HepG2 (cell line): ENCODE data around the gene HIGD1A. TPM values are rescaled to one million over a fixed set of nuclear protein-coding genes. Genes with fewer than 3 reads are reported as not detected.

ENCODE experiments used
- DNMT3B ChIP-seq: conservative IDR thresholded peaks from 2 replicates; pipeline ENCODE4 v1.6.1; 2016; ENCODE audit warnings: missing biosample characterization, control low read depth
- HIC2 ChIP-seq: sonication (generic); formaldehyde crosslinking; IDR thresholded peaks from 2 replicates; pipeline ENCODE4 v1.9.0; 2022; ENCODE audit warnings: low read depth, missing genetic modification reagents
- JUND ChIP-seq: sonication (generic); formaldehyde crosslinking; IDR thresholded peaks from 2 replicates; pipeline ENCODE4 v1.8.0; 2022; ENCODE audit warnings: mild to moderate bottlenecking, missing genetic modification reagents
- KLF15 ChIP-seq: sonication (generic); formaldehyde crosslinking; IDR thresholded peaks from 2 replicates; pipeline ENCODE4 v1.8.1; 2023; ENCODE audit warnings: borderline replicate concordance, mild to moderate bottlenecking, inconsistent platforms, missing genetic modification reagents, mixed read lengths
- NFRKB ChIP-seq: fragments of 450-650 bp; IDR thresholded peaks from 2 replicates; pipeline ENCODE4 v1.6.1; 2017
- NKX3-1 ChIP-seq: sonication (generic); formaldehyde crosslinking; IDR thresholded peaks from 2 replicates; pipeline ENCODE4 v1.5.0; 2020; ENCODE audit warnings: missing genetic modification reagents
- NR2F2 ChIP-seq: IDR thresholded peaks from 2 replicates; pipeline ENCODE4 v1.6.1; 2012; ENCODE audit warnings: low read depth, inconsistent platforms, borderline replicate concordance
- PHF8 ChIP-seq: sonication (generic); formaldehyde crosslinking; IDR thresholded peaks from 2 replicates; pipeline ENCODE4 v1.5.0; 2020; ENCODE audit warnings: missing genetic modification reagents
- SNAPC5 ChIP-seq: sonication (generic); formaldehyde crosslinking; IDR thresholded peaks from 2 replicates; pipeline ENCODE4 v1.8.1; 2023; ENCODE audit warnings: mild to moderate bottlenecking, missing genetic modification reagents, borderline replicate concordance
- SRSF4 ChIP-seq: fragments of 200-400 bp; formaldehyde crosslinking; IDR thresholded peaks from one replicate; pipeline ENCODE4 v1.6.1; 2018; ENCODE audit warnings: mild to moderate bottlenecking, low read depth, low read length, moderate library complexity; ENCODE audit not compliant: poor library complexity, severe bottlenecking
- THAP11 ChIP-seq: IDR thresholded peaks from 2 replicates; pipeline ENCODE4 v1.6.1; 2016; ENCODE audit warnings: missing biosample characterization, missing genetic modification reagents
- TSC22D2 ChIP-seq: sonication (generic); formaldehyde crosslinking; IDR thresholded peaks from 2 replicates; pipeline ENCODE4 v1.5.1; 2020; ENCODE audit warnings: missing genetic modification reagents, mild to moderate bottlenecking, borderline replicate concordance
- USF2 ChIP-seq, 2 experiments: sonication (generic) in 1 of 2; formaldehyde crosslinking in 1 of 2; IDR thresholded peaks; 2 replicates each; pipeline versions ENCODE4 v1.5.1 to v1.6.1; 2011 to 2020; ENCODE audit warnings: borderline replicate concordance in 1 of 2, low read depth in 1 of 2, low read length in 1 of 2, mild to moderate bottlenecking in 1 of 2, missing genetic modification reagents in 1 of 2, moderate library complexity in 1 of 2
- ZMYM4 ChIP-seq: sonication (generic); formaldehyde crosslinking; IDR thresholded peaks from 2 replicates; pipeline ENCODE4 v1.8.1; 2023; ENCODE audit warnings: mild to moderate bottlenecking, missing genetic modification reagents
- ZNF318 ChIP-seq: sonication (generic); formaldehyde crosslinking; IDR thresholded peaks from 2 replicates; pipeline ENCODE4 v1.4.0; 2020; ENCODE audit warnings: mild to moderate bottlenecking, missing genetic modification reagents
- ZNF550 ChIP-seq: sonication (generic); formaldehyde crosslinking; IDR thresholded peaks from 2 replicates; pipeline ENCODE4 v1.4.0; 2020; ENCODE audit warnings: mild to moderate bottlenecking, missing genetic modification reagents, borderline replicate concordance
- ZNF614 ChIP-seq: IDR thresholded peaks from 2 replicates; pipeline ENCODE4 v1.6.1; 2018; ENCODE audit warnings: missing biosample characterization, missing genetic modification reagents, inconsistent platforms, borderline replicate concordance
- polyA plus RNA-seq, 8 experiments: library from polyadenylated mRNA; depleted of rRNA in 3 of 8; stranded (reverse) in 7 of 8; unstranded in 1 of 8; fragments of >200 nt; fragmentation: Illumina TruSeq in 4 of 8; extraction: Trizol in 4 of 8; gene quantifications; 2 replicates each; pipeline versions ENCODE4 v1.2.1 to v1.2.3, GENCODE V29; 2011 to 2016; ENCODE audit warnings: low read depth in 4 of 8, missing spikeins in 1 of 8, mixed read lengths in 1 of 8; ENCODE audit not compliant: insufficient read depth in 1 of 8
- total RNA-seq, 5 experiments: library from RNA; depleted of rRNA; stranded (reverse); fragments of >200 nt; fragmentation: Illumina TruSeq; extraction: Trizol; gene quantifications; 2 replicates each; pipeline ENCODE4 v1.2.3, GENCODE V29; 2016; ENCODE audit warnings: low read depth in 1 of 5

Gene HIGD1A
- total and polyA plus RNA-seq, 2 of the 13 experiments (the other 11 are each of a cell fraction or from before 2014, with no cell fraction given): 222 to 253 TPM

GRCh38 chr3:42829083-42829627 is 24.9 kb upstream of the HIGD1A start (continued):
- TF ChIP-seq KLF15 (CRISPR knock-in tag): no peak
- no peak for TF ChIP-seq PHF8
- TF ChIP-seq NR2F2: peak; percentile 73
- TF ChIP-seq NFRKB: no peak
- TF ChIP-seq ZNF614: peak; percentile 41; the same call in 1 of the 2 replicates
- peak; percentile 92 for TF ChIP-seq HIC2
- no peak for TF ChIP-seq TSC22D2
- TF ChIP-seq SNAPC5 (CRISPR knock-in tag): no peak
- TF ChIP-seq ZNF550 (CRISPR knock-in tag): no peak
- TF ChIP-seq NKX3-1 (CRISPR knock-in tag): no peak
- TF ChIP-seq JUND: peak; percentile 88
- TF ChIP-seq DNMT3B (CRISPR knock-in tag): 0 out of 2 replicates have a peak, but pooled peaks have one; percentile 69
- no peak for TF ChIP-seq ZNF318
- TF ChIP-seq THAP11 (CRISPR knock-in tag): peak; percentile 41; the same call in 1 of the 2 replicates
- TF ChIP-seq SRSF4: no peak
- 0 out of 2 replicates have a peak, but pooled peaks have one; percentile 57 for TF ChIP-seq ZMYM4 (CRISPR knock-in tag)
- TF ChIP-seq USF2 (IDR thresholded peaks at IDR 0.05; ENCODE audit: low read depth, low read length): no peak
- no peak for TF ChIP-seq USF2 (CRISPR knock-in tag; IDR thresholded peaks at IDR 0.05; ENCODE audit: borderline replicate concordance)
